Psoas muscle (tissue), 8 donors: ENCODE measurements around the gene POLR2H. TPM values are rescaled to one million over a fixed set of nuclear protein-coding genes. Genes with fewer than 3 reads are reported as not detected.

Experiments
- ATAC-seq, 4 donors: fragments of 200-7000 bp; cut with Tn5 transposase; one replicate each; pipeline ENCODE4 v1.9.1; 2020; ENCODE audit warnings: moderate library complexity in 3 of 4, mild to moderate bottlenecking in 2 of 4
- DNase-seq, 2 donors: peaks; one replicate each; pipeline ENCODE4 v3.0.0-alpha.2; 2020
- H3K27ac ChIP-seq: fragments of 200-600 bp; one replicate; pipeline ENCODE4 v1.8.0; 2022
- H3K27me3 ChIP-seq, 3 donors: fragments of 200-600 bp in 1 of 3; one replicate each; pipeline versions ENCODE4 v1.6.1 to v1.8.0; 2013 to 2022; ENCODE audit warnings: low read length in 2 of 3, mild to moderate bottlenecking in 2 of 3, moderate library complexity in 1 of 3; ENCODE audit not compliant: insufficient read depth in 3 of 3
- H3K36me3 ChIP-seq, 2 donors: fragments of 200-600 bp in 1 of 2; one replicate each; pipeline versions ENCODE4 v1.6.1 to v1.8.0; 2013 to 2022; ENCODE audit warnings: low read depth in 1 of 2, mild to moderate bottlenecking in 1 of 2, moderate library complexity in 1 of 2; ENCODE audit not compliant: insufficient read depth in 1 of 2
- H3K4me1 ChIP-seq: fragments of 200-600 bp; one replicate; pipeline ENCODE4 v1.8.0; 2022
- H3K4me3 ChIP-seq: fragments of 200-600 bp; one replicate; pipeline ENCODE4 v1.8.0; 2022; ENCODE audit warnings: mild to moderate bottlenecking
- H3K9me3 ChIP-seq: fragments of 200-600 bp; one replicate; pipeline ENCODE4 v1.8.0; 2022
- CTCF ChIP-seq: fragments of 200-600 bp; IDR thresholded peaks from one replicate; pipeline ENCODE4 v1.8.0; 2022; ENCODE audit warnings: antibody characterized with exemption
- whole genome bisulfite sequencing, 3 donors: extraction: QIAGEN DNeasy Blood & Tissue Kit; methylation state at CpG; one replicate each; pipeline versions ENCODE4 v1.1.6 to v1.1.7; 2013; 5-methylcytosine and 5-hydroxymethylcytosine counted together
- intact Hi-C, 2 donors: fragments of 100-400 bp; cut with DNase I; formaldehyde crosslinking; loops; one replicate each; pipeline versions ENCODE4 v1.11.0 to v1.14.2; 2022
- polyA plus RNA-seq, 3 donors: library from polyadenylated mRNA; stranded (reverse); fragments of 200-250 nt; gene quantifications; one replicate each; pipeline ENCODE4 v1.2.3, GENCODE V29; 2013
- total RNA-seq, 4 donors: library from RNA; stranded (reverse); fragmentation: NEBNext Ultra II Directional in 2 of 4; extraction: Animal tissue kit (Norgen Biotek cat#: 25700) in 2 of 4; gene quantifications; one replicate each; pipeline versions ENCODE4 v1.2.1 to v1.2.4, GENCODE V29; 2021 to 2023
- donor health status: healthy with polysubstance abuse.
- donor health status: DM: no; HTN: no; CAD: no; lungs with moderate emphysema.
- donor health status: Bipolar disorder and iron deficiency.
- donor health status: healthy.
- donor health status: DM: yes; HTN: yes; CAD: no.
- donor health status: DM: no; HTN: no; CAD: no.
- donor health status: DM: no; HTN: no; CAD: no.
- donor health status: DM: yes; HTN: yes; CAD: no.

Gene POLR2H
- total and polyA plus RNA-seq, 7 donors, result 21.2 to 117 (median 33.2) TPM

DNA sequence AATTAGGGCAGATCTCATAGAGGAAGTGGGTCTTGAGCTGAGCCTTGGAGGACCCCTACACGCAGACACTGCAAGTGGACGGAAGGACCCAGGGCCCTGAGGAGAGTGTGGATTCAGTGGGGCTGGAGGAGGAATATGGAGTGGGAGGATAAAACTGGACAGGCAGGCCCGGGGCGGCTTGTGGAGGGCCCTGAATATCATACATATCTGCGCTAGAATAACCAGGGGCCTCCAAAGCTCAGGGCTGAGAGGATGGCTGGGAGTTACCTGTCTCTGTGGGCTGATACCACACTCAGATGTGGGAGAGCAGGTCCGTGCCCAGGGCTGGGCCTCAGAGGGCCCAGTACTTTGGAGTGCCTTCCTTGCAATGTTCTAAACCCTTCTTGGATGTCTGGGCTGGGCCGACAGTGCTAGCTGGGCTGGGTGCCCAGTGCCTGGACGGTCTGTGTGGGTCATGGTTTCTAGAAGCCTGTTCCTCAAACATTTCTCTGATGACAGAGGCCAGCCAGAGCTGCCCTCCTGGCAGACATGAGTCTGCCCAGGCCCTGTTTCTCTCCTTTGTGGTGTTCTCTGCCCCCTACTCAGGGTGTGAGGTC lies 47.9 kb downstream of the POLR2H start:
- TF ChIP-seq CTCF, result no peak
- ATAC-seq, result no peak

GRCh38 chr3:184409946-184410500 lies 48.5 kb downstream of the POLR2H start:
- ATAC-seq (no peak), DNase-seq (no peak)
- intact Hi-C loops, result no loop called here
- WGBS, 3 donors, result 67 to 82% (median 79%) methylated on average over 12 of the region's 12 CpGs
- H3K36me3 ChIP-seq, result no peaks in the 10 kb centered on the region
- H3K4me3 ChIP-seq, result no peak overlapping the region
- no peaks in the 10 kb centered on the region for H3K4me1 ChIP-seq
- no peaks in the 10 kb centered on the region for H3K9me3 ChIP-seq
- H3K27ac ChIP-seq, result no peak overlapping the region
- H3K27me3 ChIP-seq, result no peaks in the 10 kb centered on the region
- TF ChIP-seq CTCF, result no peak

More for the DNA sequence above, 47.9 kb downstream of the POLR2H start:
- no peaks in the 10 kb centered on the region for H3K4me1 ChIP-seq
- 79 to 90% (median 81%) methylated on average over 8 of the region's 8 CpGs for WGBS, 3 donors
- H3K4me3 ChIP-seq, result no peak overlapping the region
- H3K36me3 ChIP-seq, result no peaks in the 10 kb centered on the region
- DNase-seq, result no peak
- no peaks in the 10 kb centered on the region for H3K9me3 ChIP-seq
- no peaks in the 10 kb centered on the region for H3K27me3 ChIP-seq
- intact Hi-C loops, result no loop called here
- H3K27ac ChIP-seq, result no peak overlapping the region

DNA sequence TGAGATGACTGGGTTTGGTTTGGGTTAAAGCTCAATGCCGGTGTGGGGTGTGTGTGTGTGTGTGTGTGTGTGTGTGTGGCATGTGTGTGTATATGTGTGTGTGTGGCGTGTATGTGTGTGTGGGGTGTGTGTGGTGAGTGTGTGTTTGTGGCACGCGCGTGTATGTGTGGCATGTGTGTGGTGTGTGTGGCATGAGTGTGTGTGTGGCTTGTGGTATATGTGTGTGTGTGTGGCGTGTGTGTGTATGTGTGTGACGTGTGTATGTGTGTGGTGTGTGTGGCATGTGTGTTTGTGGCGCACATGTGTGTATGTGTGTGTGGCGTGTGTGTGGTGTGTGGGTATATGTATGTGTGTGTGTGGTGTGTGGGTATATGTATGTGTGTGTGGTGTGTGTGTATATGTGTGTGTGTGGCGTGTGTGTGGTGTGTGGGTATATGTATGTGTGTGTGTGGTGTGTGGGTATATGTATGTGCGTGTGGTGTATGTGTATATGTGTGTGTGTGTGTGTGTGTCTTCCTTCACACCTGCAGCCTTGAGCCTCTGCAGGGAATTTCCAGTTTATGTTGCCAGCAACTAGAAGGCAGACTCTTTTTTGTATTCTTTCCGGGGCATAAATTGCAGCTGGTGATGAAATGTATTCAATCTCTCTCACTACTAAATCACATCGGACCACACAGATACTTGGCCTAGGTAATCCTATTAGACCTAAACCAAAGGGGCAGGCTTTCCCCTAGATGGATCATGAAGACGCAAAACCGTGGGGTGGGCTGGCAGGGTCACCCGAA lies 53.1 kb downstream of the POLR2H start:
- intact Hi-C loops, result loop anchor here in 1 of 2 donors (5.0 kb wide), 2 partner anchors 53 to 98 kb away; no protein-coding TSS in a partner anchor
- Histone ChIP-seq H3K27ac (no peak overlapping the region), H3K4me1 (no peaks in the 10 kb centered on the region), H3K36me3 (no peaks in the 10 kb centered on the region), H3K27me3 (no peaks in the 10 kb centered on the region), H3K9me3 (no peaks in the 10 kb centered on the region), H3K4me3 (no peak overlapping the region)
- 74 to 82% (median 79%) methylated on average over 16 of the region's 16 CpGs for WGBS, 3 donors
- DNase-seq, result no peak
- ATAC-seq, result no peak
- TF ChIP-seq CTCF, result no peak

DNA sequence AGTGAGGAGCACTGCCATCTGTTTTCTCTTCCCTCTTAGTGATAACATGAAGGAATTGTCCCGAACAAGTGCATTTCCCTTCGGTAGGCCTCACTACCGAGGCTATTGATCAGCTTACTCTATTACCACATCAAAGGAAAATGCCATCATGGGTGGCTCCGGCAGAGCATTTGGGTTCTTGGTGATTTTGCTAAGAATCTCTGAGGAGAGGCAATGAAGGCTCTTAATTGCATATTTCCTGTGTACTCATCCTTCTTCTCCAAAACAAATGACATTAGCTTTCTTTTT lies 53.6 kb downstream of the POLR2H start:
- DNase-seq (no peak), ATAC-seq (no peak)
- H3K4me3 ChIP-seq, result no peak overlapping the region
- no peaks in the 10 kb centered on the region for H3K4me1 ChIP-seq
- no peak for TF ChIP-seq CTCF
- 64 to 75% (median 65%) methylated on average over 4 of the region's 4 CpGs for WGBS, 3 donors
- intact Hi-C loops, result loop anchor here in 1 of 2 donors (5.0 kb wide), 2 partner anchors 52 to 97 kb away; no protein-coding TSS in a partner anchor
- no peaks in the 10 kb centered on the region for H3K9me3 ChIP-seq
- no peaks in the 10 kb centered on the region for H3K27me3 ChIP-seq
- H3K36me3 ChIP-seq, result no peaks in the 10 kb centered on the region
- no peak overlapping the region for H3K27ac ChIP-seq
